Activated CD8-positive, alpha-beta memory T cell treated with anti-CD3 and anti-CD28 coated beads, Interleukin-2, amount 50 U/mL, for 24 hours (primary cell): ENCODE results near the gene AGBL1.

Source experiments
- DNase-seq: peaks from one replicate; pipeline ENCODE4 v3.0.0-alpha.2; 2020; ENCODE audit errors: extremely low read depth

AGBL1 gene

GRCh38 chr15:86163816-86164215, 84.1 kb downstream of the AGBL1 start:
- no peak for DNase-seq

GRCh38 chr15:86164232-86164898, 84.7 kb downstream of the AGBL1 start:
- no peak for DNase-seq

- no peak for DNase-seq
Observed at GRCh38 chr15:86165265-86166211, 85.9 kb downstream of the AGBL1 start.

- no peak for DNase-seq
Observed at GRCh38 chr15:86167841-86168240, 88.2 kb downstream of the AGBL1 start.

- no peak for DNase-seq
Observed at GRCh38 chr15:86178845-86179244, 99.2 kb downstream of the AGBL1 start.

- no peak for DNase-seq
Observed at GRCh38 chr15:86183596-86184491, 104.2 kb downstream of the AGBL1 start.

GRCh38 chr15:86193716-86194380, 114.2 kb downstream of the AGBL1 start:
- no peak for DNase-seq

GRCh38 chr15:86197770-86198169, 118.1 kb downstream of the AGBL1 start:
- no peak for DNase-seq

GRCh38 chr15:86199467-86200145, 119.9 kb downstream of the AGBL1 start:
- no peak for DNase-seq

- DNase-seq, result no peak
Observed at GRCh38 chr15:86201313-86202008, 121.8 kb downstream of the AGBL1 start.

GRCh38 chr15:86203462-86203861, 123.8 kb downstream of the AGBL1 start:
- DNase-seq, result no peak

GRCh38 chr15:86205096-86205495, 125.4 kb downstream of the AGBL1 start:
- DNase-seq, result no peak

- no peak for DNase-seq
Observed at GRCh38 chr15:86213420-86213819, 133.7 kb downstream of the AGBL1 start.

- no peak for DNase-seq
Observed at GRCh38 chr15:86213888-86214287, 134.2 kb downstream of the AGBL1 start.

- no peak for DNase-seq
Observed at GRCh38 chr15:86221119-86221518, 141.4 kb downstream of the AGBL1 start.

GRCh38 chr15:86229306-86229705, 149.6 kb downstream of the AGBL1 start:
- no peak for DNase-seq

- no peak for DNase-seq
Observed at GRCh38 chr15:86229936-86230335, 150.3 kb downstream of the AGBL1 start.

GRCh38 chr15:86231864-86232721, 152.4 kb downstream of the AGBL1 start:
- DNase-seq, result no peak

GRCh38 chr15:86235667-86236066, 156.0 kb downstream of the AGBL1 start:
- no peak for DNase-seq
